Muscle layer of duodenum (tissue), 2 donors: Measurements from ENCODE around the gene C2CD3.

Source experiments
- H3K27ac ChIP-seq: one replicate; pipeline ENCODE4 v1.7.0; 2013; ENCODE audit warnings: mild to moderate bottlenecking, low read length
- H3K27me3 ChIP-seq: one replicate; pipeline ENCODE4 v1.7.0; 2013; ENCODE audit warnings: low read depth, mild to moderate bottlenecking, control low read depth, low read length
- H3K36me3 ChIP-seq, 2 donors: one replicate each; pipeline ENCODE4 v1.7.0; 2013; ENCODE audit warnings: low read length in 2 of 2, control low read depth in 1 of 2, mild to moderate bottlenecking in 1 of 2; ENCODE audit not compliant: insufficient read depth in 2 of 2, control insufficient read depth in 1 of 2
- H3K4me1 ChIP-seq, 2 donors: one replicate each; pipeline ENCODE4 v1.7.0; 2013; ENCODE audit warnings: low read length in 2 of 2, mild to moderate bottlenecking in 2 of 2, control low read depth in 1 of 2, moderate library complexity in 1 of 2; ENCODE audit not compliant: insufficient read depth in 2 of 2, control insufficient read depth in 1 of 2
- H3K4me3 ChIP-seq, 2 donors: one replicate each; pipeline ENCODE4 v1.7.0; 2013; ENCODE audit warnings: low read length in 2 of 2, low read depth in 1 of 2, mild to moderate bottlenecking in 1 of 2
- H3K9me3 ChIP-seq, 2 donors: one replicate each; pipeline ENCODE4 v1.7.0; 2013; ENCODE audit warnings: low read length in 2 of 2, control low read depth in 1 of 2, mild to moderate bottlenecking in 1 of 2; ENCODE audit not compliant: control insufficient read depth in 1 of 2
- donor health status: healthy.

The C2CD3 gene

GRCh38 chr11:74170694-74171629 is at the start of gene C2CD3, which contains the start of gene PPME1:
Gene C2CD3, minus strand, starts transcription at chr11:74171002. Its CDS starts 210 bp downstream, at chr11:74170792.
Gene PPME1, plus strand, starts transcription at chr11:74171289. Its CDS starts 133 bp downstream, at chr11:74171422.
- no peaks in the 10 kb centered on the region for H3K27me3 ChIP-seq
- H3K9me3 ChIP-seq = no peaks in the 10 kb centered on the region
- H3K36me3 ChIP-seq = peaks cover 7 to 21% of the 10 kb centered on the region in 2 donors
- peak within 1 kb of the TSS; percentile 95 for H3K27ac ChIP-seq
- peaks cover 15 to 32% of the 10 kb centered on the region in 2 donors for H3K4me1 ChIP-seq
- H3K4me3 ChIP-seq = peak within 1 kb of the TSS; percentile 77 to 85

- Histone ChIP-seq H3K36me3 (peaks cover 0 to 4% of the 10 kb centered on the region in 2 donors), H3K27ac (no peak overlapping the region), H3K4me1 (no peaks in the 10 kb centered on the region), H3K27me3 (no peaks in the 10 kb centered on the region), H3K9me3 (no peaks in the 10 kb centered on the region), H3K4me3 (no peak overlapping the region)
These were observed 49.6 kb upstream of the C2CD3 start for GRCh38 chr11:74220376-74220775.

- Histone ChIP-seq H3K27ac (no peak overlapping the region), H3K27me3 (no peaks in the 10 kb centered on the region), H3K4me3 (no peak overlapping the region), H3K9me3 (no peaks in the 10 kb centered on the region), H3K36me3 (peaks cover 13 to 32% of the 10 kb centered on the region in 2 donors), H3K4me1 (no peaks in the 10 kb centered on the region)
These were observed 41.7 kb upstream of the C2CD3 start for GRCh38 chr11:74212533-74212932.

- peaks cover 32 to 49% of the 10 kb centered on the region in 2 donors for H3K36me3 ChIP-seq
- H3K9me3 ChIP-seq = no peaks in the 10 kb centered on the region
- H3K27ac ChIP-seq = no peak overlapping the region
- no peaks in the 10 kb centered on the region for H3K4me1 ChIP-seq
- H3K27me3 ChIP-seq = no peaks in the 10 kb centered on the region
- no peak overlapping the region for H3K4me3 ChIP-seq
These were observed 37.7 kb upstream of the C2CD3 start for GRCh38 chr11:74208507-74208906.

- no peak overlapping the region for H3K4me3 ChIP-seq
- H3K36me3 ChIP-seq = peaks cover 27 to 37% of the 10 kb centered on the region in 2 donors
- H3K4me1 ChIP-seq = no peaks in the 10 kb centered on the region
- H3K27me3 ChIP-seq = no peaks in the 10 kb centered on the region
- H3K27ac ChIP-seq = no peak overlapping the region
- no peaks in the 10 kb centered on the region for H3K9me3 ChIP-seq
These were observed 35.9 kb upstream of the C2CD3 start for GRCh38 chr11:74206746-74207145.

GRCh38 chr11:74205181-74205580 is 34.4 kb upstream of the C2CD3 start:
- Histone ChIP-seq H3K9me3 (no peaks in the 10 kb centered on the region), H3K4me1 (no peaks in the 10 kb centered on the region), H3K27me3 (no peaks in the 10 kb centered on the region), H3K4me3 (no peak overlapping the region), H3K27ac (no peak overlapping the region), H3K36me3 (peaks cover 27 to 33% of the 10 kb centered on the region in 2 donors)

- Histone ChIP-seq H3K27me3 (no peaks in the 10 kb centered on the region), H3K4me3 (no peak overlapping the region), H3K27ac (no peak overlapping the region), H3K36me3 (peaks cover 27 to 28% of the 10 kb centered on the region in 2 donors), H3K9me3 (no peaks in the 10 kb centered on the region), H3K4me1 (no peaks in the 10 kb centered on the region)
These were observed 33.9 kb upstream of the C2CD3 start for GRCh38 chr11:74204701-74205100.

- H3K9me3 ChIP-seq = no peaks in the 10 kb centered on the region
- H3K27me3 ChIP-seq = no peaks in the 10 kb centered on the region
- H3K4me1 ChIP-seq = no peaks in the 10 kb centered on the region
- H3K27ac ChIP-seq = no peak overlapping the region
- H3K4me3 ChIP-seq = no peak overlapping the region
- peaks cover 23 to 27% of the 10 kb centered on the region in 2 donors for H3K36me3 ChIP-seq
These were observed 33.2 kb upstream of the C2CD3 start for GRCh38 chr11:74203966-74204365.

- Histone ChIP-seq H3K36me3 (no peaks in the 10 kb centered on the region), H3K9me3 (no peaks in the 10 kb centered on the region), H3K4me1 (no peaks in the 10 kb centered on the region), H3K4me3 (no peak overlapping the region), H3K27me3 (no peaks in the 10 kb centered on the region), H3K27ac (no peak overlapping the region)
These were observed 26.1 kb upstream of the C2CD3 start for GRCh38 chr11:74196781-74197486.

- H3K4me1 ChIP-seq = no peaks in the 10 kb centered on the region
- no peaks in the 10 kb centered on the region for H3K36me3 ChIP-seq
- H3K27ac ChIP-seq = no peak overlapping the region
- no peak overlapping the region for H3K4me3 ChIP-seq
- no peaks in the 10 kb centered on the region for H3K27me3 ChIP-seq
- H3K9me3 ChIP-seq = no peaks in the 10 kb centered on the region
These were observed 25.0 kb upstream of the C2CD3 start for GRCh38 chr11:74195828-74196227.

GRCh38 chr11:74185695-74186094 is 14.9 kb upstream of the C2CD3 start:
- H3K4me1 ChIP-seq = no peaks in the 10 kb centered on the region
- no peak overlapping the region for H3K4me3 ChIP-seq
- H3K36me3 ChIP-seq = no peaks in the 10 kb centered on the region
- H3K27ac ChIP-seq = no peak overlapping the region
- H3K9me3 ChIP-seq = no peaks in the 10 kb centered on the region
- H3K27me3 ChIP-seq = no peaks in the 10 kb centered on the region
